ENCODE results near the gene PDLIM4.

DNA sequence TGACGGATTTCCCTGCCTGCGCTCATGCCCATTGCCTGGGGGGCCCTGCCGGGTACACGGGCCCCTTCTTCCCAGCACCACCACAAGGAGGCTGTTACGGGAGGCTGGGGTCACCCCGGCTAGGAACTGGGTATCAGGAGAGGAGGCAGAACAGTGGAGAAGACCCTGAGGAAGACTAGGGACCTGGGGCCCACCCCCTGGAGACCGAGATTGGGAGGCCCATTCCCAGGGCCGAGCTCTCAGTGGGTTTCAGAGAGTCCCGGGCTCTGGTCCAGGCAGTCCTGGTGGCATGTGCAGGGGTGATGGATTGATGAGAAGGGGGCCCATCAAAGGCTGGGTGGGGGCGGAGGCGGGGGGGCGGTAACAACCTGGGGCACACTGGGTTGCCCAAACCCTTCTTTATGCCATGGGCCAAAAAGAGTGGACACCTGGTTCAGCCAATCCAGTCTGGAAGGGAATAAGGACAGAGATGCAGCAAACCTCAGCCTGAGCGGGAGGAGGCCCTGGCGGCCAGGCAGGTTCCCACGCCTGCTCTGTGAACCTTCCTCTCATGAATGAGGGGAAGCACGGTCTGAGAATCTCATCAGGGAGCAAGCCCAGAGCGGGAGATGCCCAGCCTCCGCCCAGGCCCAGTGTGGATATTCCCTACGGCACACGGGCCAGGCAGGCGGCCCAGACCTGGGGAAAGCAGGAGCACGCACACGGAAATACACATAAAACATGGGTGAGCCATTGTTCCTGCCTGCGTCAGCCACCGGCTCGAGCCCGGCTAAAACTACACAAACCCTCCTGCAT lies 29.1 kb upstream of the PDLIM4 start:
- TF ChIP-seq, protein P1, sequence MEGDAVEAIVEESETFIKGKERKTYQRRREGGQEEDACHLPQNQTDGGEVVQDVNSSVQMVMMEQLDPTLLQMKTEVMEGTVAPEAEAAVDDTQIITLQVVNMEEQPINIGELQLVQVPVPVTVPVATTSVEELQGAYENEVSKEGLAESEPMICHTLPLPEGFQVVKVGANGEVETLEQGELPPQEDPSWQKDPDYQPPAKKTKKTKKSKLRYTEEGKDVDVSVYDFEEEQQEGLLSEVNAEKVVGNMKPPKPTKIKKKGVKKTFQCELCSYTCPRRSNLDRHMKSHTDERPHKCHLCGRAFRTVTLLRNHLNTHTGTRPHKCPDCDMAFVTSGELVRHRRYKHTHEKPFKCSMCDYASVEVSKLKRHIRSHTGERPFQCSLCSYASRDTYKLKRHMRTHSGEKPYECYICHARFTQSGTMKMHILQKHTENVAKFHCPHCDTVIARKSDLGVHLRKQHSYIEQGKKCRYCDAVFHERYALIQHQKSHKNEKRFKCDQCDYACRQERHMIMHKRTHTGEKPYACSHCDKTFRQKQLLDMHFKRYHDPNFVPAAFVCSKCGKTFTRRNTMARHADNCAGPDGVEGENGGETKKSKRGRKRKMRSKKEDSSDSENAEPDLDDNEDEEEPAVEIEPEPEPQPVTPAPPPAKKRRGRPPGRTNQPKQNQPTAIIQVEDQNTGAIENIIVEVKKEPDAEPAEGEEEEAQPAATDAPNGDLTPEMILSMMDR (conservative IDR thresholded peaks at IDR 0.05; ENCODE audit: low read depth in 2 of 2), result 0 out of 4 replicates have a peak, but pooled peaks of 1 of the 2 experiments have one; percentile 1
- TF ChIP-seq, protein P2, sequence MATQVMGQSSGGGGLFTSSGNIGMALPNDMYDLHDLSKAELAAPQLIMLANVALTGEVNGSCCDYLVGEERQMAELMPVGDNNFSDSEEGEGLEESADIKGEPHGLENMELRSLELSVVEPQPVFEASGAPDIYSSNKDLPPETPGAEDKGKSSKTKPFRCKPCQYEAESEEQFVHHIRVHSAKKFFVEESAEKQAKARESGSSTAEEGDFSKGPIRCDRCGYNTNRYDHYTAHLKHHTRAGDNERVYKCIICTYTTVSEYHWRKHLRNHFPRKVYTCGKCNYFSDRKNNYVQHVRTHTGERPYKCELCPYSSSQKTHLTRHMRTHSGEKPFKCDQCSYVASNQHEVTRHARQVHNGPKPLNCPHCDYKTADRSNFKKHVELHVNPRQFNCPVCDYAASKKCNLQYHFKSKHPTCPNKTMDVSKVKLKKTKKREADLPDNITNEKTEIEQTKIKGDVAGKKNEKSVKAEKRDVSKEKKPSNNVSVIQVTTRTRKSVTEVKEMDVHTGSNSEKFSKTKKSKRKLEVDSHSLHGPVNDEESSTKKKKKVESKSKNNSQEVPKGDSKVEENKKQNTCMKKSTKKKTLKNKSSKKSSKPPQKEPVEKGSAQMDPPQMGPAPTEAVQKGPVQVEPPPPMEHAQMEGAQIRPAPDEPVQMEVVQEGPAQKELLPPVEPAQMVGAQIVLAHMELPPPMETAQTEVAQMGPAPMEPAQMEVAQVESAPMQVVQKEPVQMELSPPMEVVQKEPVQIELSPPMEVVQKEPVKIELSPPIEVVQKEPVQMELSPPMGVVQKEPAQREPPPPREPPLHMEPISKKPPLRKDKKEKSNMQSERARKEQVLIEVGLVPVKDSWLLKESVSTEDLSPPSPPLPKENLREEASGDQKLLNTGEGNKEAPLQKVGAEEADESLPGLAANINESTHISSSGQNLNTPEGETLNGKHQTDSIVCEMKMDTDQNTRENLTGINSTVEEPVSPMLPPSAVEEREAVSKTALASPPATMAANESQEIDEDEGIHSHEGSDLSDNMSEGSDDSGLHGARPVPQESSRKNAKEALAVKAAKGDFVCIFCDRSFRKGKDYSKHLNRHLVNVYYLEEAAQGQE (IDR thresholded peaks at IDR 0.05; ENCODE audit: unreplicated experiment), result no peak
- TF ChIP-seq POLR2AphosphoS5 (IDR thresholded peaks at IDR 0.05; ENCODE audit: low read depth) (no peak), EZH2phosphoT487 (IDR thresholded peaks at IDR 0.05; ENCODE audit: unreplicated experiment) (no peak), JUNB (IDR thresholded peaks at IDR 0.05; ENCODE audit: unreplicated experiment) (no peak), EZH2 (IDR thresholded peaks at IDR 0.05; ENCODE audit: low read depth, unreplicated experiment) (no peak), ZNF114 (CRISPR knock-in tag; IDR thresholded peaks at IDR 0.05) (no peak), NANOG (IDR thresholded peaks at IDR 0.05; ENCODE audit: borderline replicate concordance) (no peak), ZNF331 (CRISPR knock-in tag; IDR thresholded peaks at IDR 0.05; ENCODE audit: low read depth) (no peak), CREB1 (CRISPR knock-in tag; IDR thresholded peaks at IDR 0.05; ENCODE audit: low read depth) (no peak)
- TF ChIP-seq, protein P3, sequence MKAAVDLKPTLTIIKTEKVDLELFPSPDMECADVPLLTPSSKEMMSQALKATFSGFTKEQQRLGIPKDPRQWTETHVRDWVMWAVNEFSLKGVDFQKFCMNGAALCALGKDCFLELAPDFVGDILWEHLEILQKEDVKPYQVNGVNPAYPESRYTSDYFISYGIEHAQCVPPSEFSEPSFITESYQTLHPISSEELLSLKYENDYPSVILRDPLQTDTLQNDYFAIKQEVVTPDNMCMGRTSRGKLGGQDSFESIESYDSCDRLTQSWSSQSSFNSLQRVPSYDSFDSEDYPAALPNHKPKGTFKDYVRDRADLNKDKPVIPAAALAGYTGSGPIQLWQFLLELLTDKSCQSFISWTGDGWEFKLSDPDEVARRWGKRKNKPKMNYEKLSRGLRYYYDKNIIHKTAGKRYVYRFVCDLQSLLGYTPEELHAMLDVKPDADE (IDR thresholded peaks at IDR 0.05), result no peak
- TF ChIP-seq, protein P4, sequence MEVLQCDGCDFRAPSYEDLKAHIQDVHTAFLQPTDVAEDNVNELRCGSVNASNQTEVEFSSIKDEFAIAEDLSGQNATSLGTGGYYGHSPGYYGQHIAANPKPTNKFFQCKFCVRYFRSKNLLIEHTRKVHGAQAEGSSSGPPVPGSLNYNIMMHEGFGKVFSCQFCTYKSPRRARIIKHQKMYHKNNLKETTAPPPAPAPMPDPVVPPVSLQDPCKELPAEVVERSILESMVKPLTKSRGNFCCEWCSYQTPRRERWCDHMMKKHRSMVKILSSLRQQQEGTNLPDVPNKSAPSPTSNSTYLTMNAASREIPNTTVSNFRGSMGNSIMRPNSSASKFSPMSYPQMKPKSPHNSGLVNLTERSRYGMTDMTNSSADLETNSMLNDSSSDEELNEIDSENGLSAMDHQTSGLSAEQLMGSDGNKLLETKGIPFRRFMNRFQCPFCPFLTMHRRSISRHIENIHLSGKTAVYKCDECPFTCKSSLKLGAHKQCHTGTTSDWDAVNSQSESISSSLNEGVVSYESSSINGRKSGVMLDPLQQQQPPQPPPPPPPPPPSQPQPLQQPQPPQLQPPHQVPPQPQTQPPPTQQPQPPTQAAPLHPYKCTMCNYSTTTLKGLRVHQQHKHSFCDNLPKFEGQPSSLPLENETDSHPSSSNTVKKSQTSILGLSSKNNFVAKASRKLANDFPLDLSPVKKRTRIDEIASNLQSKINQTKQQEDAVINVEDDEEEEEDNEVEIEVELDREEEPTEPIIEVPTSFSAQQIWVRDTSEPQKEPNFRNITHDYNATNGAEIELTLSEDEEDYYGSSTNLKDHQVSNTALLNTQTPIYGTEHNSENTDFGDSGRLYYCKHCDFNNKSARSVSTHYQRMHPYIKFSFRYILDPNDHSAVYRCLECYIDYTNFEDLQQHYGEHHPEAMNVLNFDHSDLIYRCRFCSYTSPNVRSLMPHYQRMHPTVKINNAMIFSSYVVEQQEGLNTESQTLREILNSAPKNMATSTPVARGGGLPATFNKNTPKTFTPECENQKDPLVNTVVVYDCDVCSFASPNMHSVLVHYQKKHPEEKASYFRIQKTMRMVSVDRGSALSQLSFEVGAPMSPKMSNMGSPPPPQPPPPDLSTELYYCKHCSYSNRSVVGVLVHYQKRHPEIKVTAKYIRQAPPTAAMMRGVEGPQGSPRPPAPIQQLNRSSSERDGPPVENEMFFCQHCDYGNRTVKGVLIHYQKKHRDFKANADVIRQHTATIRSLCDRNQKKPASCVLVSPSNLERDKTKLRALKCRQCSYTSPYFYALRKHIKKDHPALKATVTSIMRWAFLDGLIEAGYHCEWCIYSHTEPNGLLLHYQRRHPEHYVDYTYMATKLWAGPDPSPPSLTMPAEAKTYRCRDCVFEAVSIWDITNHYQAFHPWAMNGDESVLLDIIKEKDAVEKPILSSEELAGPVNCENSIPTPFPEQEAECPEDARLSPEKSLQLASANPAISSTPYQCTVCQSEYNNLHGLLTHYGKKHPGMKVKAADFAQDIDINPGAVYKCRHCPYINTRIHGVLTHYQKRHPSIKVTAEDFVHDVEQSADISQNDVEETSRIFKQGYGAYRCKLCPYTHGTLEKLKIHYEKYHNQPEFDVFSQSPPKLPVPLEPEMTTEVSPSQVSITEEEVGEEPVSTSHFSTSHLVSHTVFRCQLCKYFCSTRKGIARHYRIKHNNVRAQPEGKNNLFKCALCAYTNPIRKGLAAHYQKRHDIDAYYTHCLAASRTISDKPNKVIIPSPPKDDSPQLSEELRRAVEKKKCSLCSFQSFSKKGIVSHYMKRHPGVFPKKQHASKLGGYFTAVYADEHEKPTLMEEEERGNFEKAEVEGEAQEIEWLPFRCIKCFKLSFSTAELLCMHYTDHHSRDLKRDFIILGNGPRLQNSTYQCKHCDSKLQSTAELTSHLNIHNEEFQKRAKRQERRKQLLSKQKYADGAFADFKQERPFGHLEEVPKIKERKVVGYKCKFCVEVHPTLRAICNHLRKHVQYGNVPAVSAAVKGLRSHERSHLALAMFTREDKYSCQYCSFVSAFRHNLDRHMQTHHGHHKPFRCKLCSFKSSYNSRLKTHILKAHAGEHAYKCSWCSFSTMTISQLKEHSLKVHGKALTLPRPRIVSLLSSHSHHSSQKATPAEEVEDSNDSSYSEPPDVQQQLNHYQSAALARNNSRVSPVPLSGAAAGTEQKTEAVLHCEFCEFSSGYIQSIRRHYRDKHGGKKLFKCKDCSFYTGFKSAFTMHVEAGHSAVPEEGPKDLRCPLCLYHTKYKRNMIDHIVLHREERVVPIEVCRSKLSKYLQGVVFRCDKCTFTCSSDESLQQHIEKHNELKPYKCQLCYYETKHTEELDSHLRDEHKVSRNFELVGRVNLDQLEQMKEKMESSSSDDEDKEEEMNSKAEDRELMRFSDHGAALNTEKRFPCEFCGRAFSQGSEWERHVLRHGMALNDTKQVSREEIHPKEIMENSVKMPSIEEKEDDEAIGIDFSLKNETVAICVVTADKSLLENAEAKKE (CRISPR knock-in tag; IDR thresholded peaks at IDR 0.05), result no peak

All from GM23338 (cell line).